ENCODE data around the gene ABCB11.

Gene ABCB11

GRCh38 chr2:168970711-168971233, 60.4 kb downstream of the ABCB11 start:
- no peak for TF ChIP-seq CTCF (conservative IDR thresholded peaks at IDR 0.05; ENCODE audit: control insufficient read depth, insufficient read depth, low read depth, low read length)
- DNase-seq (ENCODE audit: low read depth): no peak
- no peak overlapping the region for H3K4me3 ChIP-seq (ENCODE audit: control insufficient read depth, low read depth, low read length)

- H3K4me3 ChIP-seq (ENCODE audit: control insufficient read depth, low read depth, low read length): no peak overlapping the region
- TF ChIP-seq CTCF (conservative IDR thresholded peaks at IDR 0.05; ENCODE audit: control insufficient read depth, insufficient read depth, low read depth, low read length): no peak
- no peak for DNase-seq (ENCODE audit: low read depth)
Observed at GRCh38 chr2:168969865-168970264, 61.3 kb downstream of the ABCB11 start.

GRCh38 chr2:168968342-168968741, 62.8 kb downstream of the ABCB11 start:
- no peak for DNase-seq (ENCODE audit: low read depth)
- H3K4me3 ChIP-seq (ENCODE audit: control insufficient read depth, low read depth, low read length): no peak overlapping the region
- no peak for TF ChIP-seq CTCF (conservative IDR thresholded peaks at IDR 0.05; ENCODE audit: control insufficient read depth, insufficient read depth, low read depth, low read length)

GRCh38 chr2:168964251-168964807, 66.8 kb downstream of the ABCB11 start:
- no peak overlapping the region for H3K4me3 ChIP-seq (ENCODE audit: control insufficient read depth, low read depth, low read length)
- no peak for TF ChIP-seq CTCF (conservative IDR thresholded peaks at IDR 0.05; ENCODE audit: control insufficient read depth, insufficient read depth, low read depth, low read length)
- DNase-seq (ENCODE audit: low read depth): no peak

GRCh38 chr2:168962636-168963035, 68.5 kb downstream of the ABCB11 start:
- no peak overlapping the region for H3K4me3 ChIP-seq (ENCODE audit: control insufficient read depth, low read depth, low read length)
- TF ChIP-seq CTCF (conservative IDR thresholded peaks at IDR 0.05; ENCODE audit: control insufficient read depth, insufficient read depth, low read depth, low read length): no peak
- peak; percentile 12 for DNase-seq (ENCODE audit: low read depth)

GRCh38 chr2:168961450-168962229, 69.5 kb downstream of the ABCB11 start:
- TF ChIP-seq CTCF (conservative IDR thresholded peaks at IDR 0.05; ENCODE audit: control insufficient read depth, insufficient read depth, low read depth, low read length): peak; percentile 84
- peak; percentile 81 for DNase-seq (ENCODE audit: low read depth)
- H3K4me3 ChIP-seq (ENCODE audit: control insufficient read depth, low read depth, low read length): no peak overlapping the region
